ENCODE measurements around the gene NRTN.

The NRTN gene

GRCh38 chr19:5806133-5806489, 1.2 kb downstream of the NRTN start:
- Histone ChIP-seq H3K9me3 (replicated peaks; ENCODE audit: low read length) (no peaks in the 10 kb centered on the region), H3K36me3 (ENCODE audit: insufficient read depth, low read length) (no peaks in the 10 kb centered on the region), H3K27me3 (ENCODE audit: control insufficient read depth, insufficient read depth, low read length) (peaks cover 42% of the 10 kb centered on the region), H3K9ac (ENCODE audit: low read depth, low read length) (no peak overlapping the region), H3K4me3 (ENCODE audit: low read length) (no peak overlapping the region), H3K4me2 (ENCODE audit: low read length) (no peak overlapping the region), H3K4me1 (ENCODE audit: control insufficient read depth, insufficient read depth, low read length) (peaks cover 6% of the 10 kb centered on the region)

- Histone ChIP-seq H3K9me3 (replicated peaks; ENCODE audit: low read length) (no peaks in the 10 kb centered on the region), H3K9ac (ENCODE audit: low read depth, low read length) (no peak overlapping the region), H3K4me3 (ENCODE audit: low read length) (no peak overlapping the region), H3K4me2 (ENCODE audit: low read length) (no peak overlapping the region), H3K4me1 (ENCODE audit: control insufficient read depth, insufficient read depth, low read length) (peaks cover 6% of the 10 kb centered on the region), H3K27me3 (ENCODE audit: control insufficient read depth, insufficient read depth, low read length) (peaks cover 34% of the 10 kb centered on the region), H3K36me3 (ENCODE audit: insufficient read depth, low read length) (no peaks in the 10 kb centered on the region)
Observed at GRCh38 chr19:5806905-5807304, 2.0 kb downstream of the NRTN start.

- Histone ChIP-seq H3K4me2 (ENCODE audit: low read length) (no peak overlapping the region), H3K4me1 (ENCODE audit: control insufficient read depth, insufficient read depth, low read length) (peaks cover 6% of the 10 kb centered on the region), H3K27me3 (ENCODE audit: control insufficient read depth, insufficient read depth, low read length) (peaks cover 32% of the 10 kb centered on the region), H3K36me3 (ENCODE audit: insufficient read depth, low read length) (no peaks in the 10 kb centered on the region), H3K9me3 (replicated peaks; ENCODE audit: low read length) (no peaks in the 10 kb centered on the region), H3K4me3 (ENCODE audit: low read length) (no peak overlapping the region), H3K9ac (ENCODE audit: low read depth, low read length) (no peak overlapping the region)
Observed at GRCh38 chr19:5808120-5808816, 3.4 kb downstream of the NRTN start.

GRCh38 chr19:5809053-5809452, 4.2 kb downstream of the NRTN start:
- Histone ChIP-seq H3K36me3 (ENCODE audit: insufficient read depth, low read length) (no peaks in the 10 kb centered on the region), H3K9ac (ENCODE audit: low read depth, low read length) (no peak overlapping the region), H3K27me3 (ENCODE audit: control insufficient read depth, insufficient read depth, low read length) (peaks cover 31% of the 10 kb centered on the region), H3K9me3 (replicated peaks; ENCODE audit: low read length) (no peaks in the 10 kb centered on the region), H3K4me3 (ENCODE audit: low read length) (no peak overlapping the region), H3K4me2 (ENCODE audit: low read length) (no peak overlapping the region), H3K4me1 (ENCODE audit: control insufficient read depth, insufficient read depth, low read length) (no peaks in the 10 kb centered on the region)

- Histone ChIP-seq H3K4me2 (ENCODE audit: low read length) (no peak overlapping the region), H3K4me1 (ENCODE audit: control insufficient read depth, insufficient read depth, low read length) (no peaks in the 10 kb centered on the region), H3K36me3 (ENCODE audit: insufficient read depth, low read length) (no peaks in the 10 kb centered on the region)
Observed at GRCh38 chr19:5809469-5809868, 4.6 kb downstream of the NRTN start.

GRCh38 chr19:5811117-5811516, 6.2 kb downstream of the NRTN start:
- Histone ChIP-seq H3K4me1 (ENCODE audit: control insufficient read depth, insufficient read depth, low read length) (no peaks in the 10 kb centered on the region), H3K4me3 (ENCODE audit: low read length) (no peak overlapping the region), H3K9me3 (replicated peaks; ENCODE audit: low read length) (no peaks in the 10 kb centered on the region), H3K36me3 (ENCODE audit: insufficient read depth, low read length) (no peaks in the 10 kb centered on the region), H3K4me2 (ENCODE audit: low read length) (no peak overlapping the region), H3K9ac (ENCODE audit: low read depth, low read length) (no peak overlapping the region), H3K27me3 (ENCODE audit: control insufficient read depth, insufficient read depth, low read length) (peaks cover 29% of the 10 kb centered on the region)

More at GRCh38 chr19:5809469-5809868, 4.6 kb downstream of the NRTN start:
- no peak overlapping the region for H3K4me3 ChIP-seq (ENCODE audit: low read length)
- no peak overlapping the region for H3K9ac ChIP-seq (ENCODE audit: low read depth, low read length)
- no peaks in the 10 kb centered on the region for H3K9me3 ChIP-seq (replicated peaks; ENCODE audit: low read length)
- H3K27me3 ChIP-seq (ENCODE audit: control insufficient read depth, insufficient read depth, low read length): peaks cover 31% of the 10 kb centered on the region

GRCh38 chr19:5814123-5814851, 9.4 kb downstream of the NRTN start:
- peaks cover 22% of the 10 kb centered on the region for H3K27me3 ChIP-seq (ENCODE audit: control insufficient read depth, insufficient read depth, low read length)

GRCh38 chr19:5814852-5815246, 10.0 kb downstream of the NRTN start:
- Histone ChIP-seq H3K4me1 (ENCODE audit: control insufficient read depth, insufficient read depth, low read length) (no peaks in the 10 kb centered on the region), H3K36me3 (ENCODE audit: insufficient read depth, low read length) (no peaks in the 10 kb centered on the region), H3K9ac (ENCODE audit: low read depth, low read length) (no peak overlapping the region), H3K4me3 (ENCODE audit: low read length) (no peak overlapping the region), H3K9me3 (replicated peaks; ENCODE audit: low read length) (no peaks in the 10 kb centered on the region), H3K27me3 (ENCODE audit: control insufficient read depth, insufficient read depth, low read length) (peaks cover 22% of the 10 kb centered on the region), H3K4me2 (ENCODE audit: low read length) (no peak overlapping the region)

More at GRCh38 chr19:5814123-5814851, 9.4 kb downstream of the NRTN start:
- Histone ChIP-seq H3K4me2 (ENCODE audit: low read length) (no peak overlapping the region), H3K4me1 (ENCODE audit: control insufficient read depth, insufficient read depth, low read length) (no peaks in the 10 kb centered on the region), H3K4me3 (ENCODE audit: low read length) (no peak overlapping the region), H3K9me3 (replicated peaks; ENCODE audit: low read length) (no peaks in the 10 kb centered on the region), H3K9ac (ENCODE audit: low read depth, low read length) (no peak overlapping the region), H3K36me3 (ENCODE audit: insufficient read depth, low read length) (no peaks in the 10 kb centered on the region)

GRCh38 chr19:5817218-5817617, 12.4 kb downstream of the NRTN start:
- no peaks in the 10 kb centered on the region for H3K4me1 ChIP-seq (ENCODE audit: control insufficient read depth, insufficient read depth, low read length)
- no peak overlapping the region for H3K9ac ChIP-seq (ENCODE audit: low read depth, low read length)
- H3K9me3 ChIP-seq (replicated peaks; ENCODE audit: low read length): no peaks in the 10 kb centered on the region
- H3K4me3 ChIP-seq (ENCODE audit: low read length): no peak overlapping the region
- H3K4me2 ChIP-seq (ENCODE audit: low read length): no peak overlapping the region
- peaks cover 24% of the 10 kb centered on the region for H3K27me3 ChIP-seq (ENCODE audit: control insufficient read depth, insufficient read depth, low read length)
- H3K36me3 ChIP-seq (ENCODE audit: insufficient read depth, low read length): no peaks in the 10 kb centered on the region

- Histone ChIP-seq H3K4me1 (ENCODE audit: control insufficient read depth, insufficient read depth, low read length) (no peaks in the 10 kb centered on the region), H3K9ac (ENCODE audit: low read depth, low read length) (no peak overlapping the region), H3K4me3 (ENCODE audit: low read length) (no peak overlapping the region), H3K4me2 (ENCODE audit: low read length) (no peak overlapping the region), H3K36me3 (ENCODE audit: insufficient read depth, low read length) (no peaks in the 10 kb centered on the region), H3K27me3 (ENCODE audit: control insufficient read depth, insufficient read depth, low read length) (peaks cover 28% of the 10 kb centered on the region), H3K9me3 (replicated peaks; ENCODE audit: low read length) (no peaks in the 10 kb centered on the region)
Observed at GRCh38 chr19:5818594-5818993, 13.7 kb downstream of the NRTN start.

GRCh38 chr19:5820785-5821184, 15.9 kb downstream of the NRTN start:
- Histone ChIP-seq H3K36me3 (ENCODE audit: insufficient read depth, low read length) (no peaks in the 10 kb centered on the region), H3K4me3 (ENCODE audit: low read length) (no peak overlapping the region), H3K9me3 (replicated peaks; ENCODE audit: low read length) (no peaks in the 10 kb centered on the region), H3K4me2 (ENCODE audit: low read length) (no peak overlapping the region), H3K27me3 (ENCODE audit: control insufficient read depth, insufficient read depth, low read length) (peaks cover 19% of the 10 kb centered on the region), H3K9ac (ENCODE audit: low read depth, low read length) (no peak overlapping the region), H3K4me1 (ENCODE audit: control insufficient read depth, insufficient read depth, low read length) (no peaks in the 10 kb centered on the region)
